HepG2 (cell line): ENCODE data around the gene ABCC3. TPM values are rescaled to one million over a fixed set of nuclear protein-coding genes. Genes with fewer than 3 reads are reported as not detected.

Source experiments
- ADNP ChIP-seq: sonication (generic); formaldehyde crosslinking; IDR thresholded peaks from 2 replicates; pipeline ENCODE4 v1.4.0; 2020; ENCODE audit warnings: missing genetic modification reagents
- CBX2 ChIP-seq, 2 experiments: fragments of 200-600 bp in 1 of 2; sonication (generic); formaldehyde crosslinking in 1 of 2; IDR thresholded peaks; 2 replicates each; pipeline versions ENCODE4 v1.7.0 to v1.8.1; 2018 to 2022; ENCODE audit warnings: low read depth in 2 of 2, low read length in 1 of 2, mild to moderate bottlenecking in 1 of 2, missing genetic modification reagents in 1 of 2
- HOXA5 ChIP-seq: sonication (generic); formaldehyde crosslinking; IDR thresholded peaks from 2 replicates; pipeline ENCODE4 v1.4.0; 2020; ENCODE audit warnings: missing genetic modification reagents
- IRF2 ChIP-seq: IDR thresholded peaks from 2 replicates; pipeline ENCODE4 v1.6.1; 2018; ENCODE audit warnings: missing genetic modification reagents, missing compliant biosample characterization
- JDP2 ChIP-seq: sonication (generic); formaldehyde crosslinking; IDR thresholded peaks from 2 replicates; pipeline ENCODE4 v1.8.1; 2022; ENCODE audit warnings: missing genetic modification reagents, borderline replicate concordance
- RCOR2 ChIP-seq: IDR thresholded peaks from 2 replicates; pipeline ENCODE4 v1.6.1; 2016; ENCODE audit warnings: missing biosample characterization, missing genetic modification reagents
- STAG1 ChIP-seq: sonication (generic); formaldehyde crosslinking; IDR thresholded peaks from 2 replicates; pipeline ENCODE4 v1.4.0; 2020; ENCODE audit warnings: missing genetic modification reagents
- ZBTB7A ChIP-seq: sonication (generic); formaldehyde crosslinking; IDR thresholded peaks from 2 replicates; pipeline ENCODE4 v1.8.0; 2022; ENCODE audit warnings: mild to moderate bottlenecking, missing genetic modification reagents
- ZNF326 ChIP-seq: sonication (generic); formaldehyde crosslinking; IDR thresholded peaks from 2 replicates; pipeline ENCODE4 v1.4.0; 2020; ENCODE audit warnings: missing genetic modification reagents, borderline replicate concordance
- ZNF367 ChIP-seq: sonication (generic); formaldehyde crosslinking; IDR thresholded peaks from 2 replicates; pipeline ENCODE4 v1.4.0; 2020; ENCODE audit warnings: missing genetic modification reagents, borderline replicate concordance
- ZZZ3 ChIP-seq: sonication (generic); formaldehyde crosslinking; IDR thresholded peaks from 2 replicates; pipeline ENCODE4 v1.4.0; 2020; ENCODE audit warnings: missing genetic modification reagents, mild to moderate bottlenecking, borderline replicate concordance
- polyA plus RNA-seq, 8 experiments: library from polyadenylated mRNA; depleted of rRNA in 3 of 8; stranded (reverse) in 7 of 8; unstranded in 1 of 8; fragments of >200 nt; fragmentation: Illumina TruSeq in 4 of 8; extraction: Trizol in 4 of 8; gene quantifications; 2 replicates each; pipeline versions ENCODE4 v1.2.1 to v1.2.3, GENCODE V29; 2011 to 2016; ENCODE audit warnings: low read depth in 4 of 8, missing spikeins in 1 of 8, mixed read lengths in 1 of 8; ENCODE audit not compliant: insufficient read depth in 1 of 8
- total RNA-seq, 5 experiments: library from RNA; depleted of rRNA; stranded (reverse); fragments of >200 nt; fragmentation: Illumina TruSeq; extraction: Trizol; gene quantifications; 2 replicates each; pipeline ENCODE4 v1.2.3, GENCODE V29; 2016; ENCODE audit warnings: low read depth in 1 of 5
- TF ChIP-seq, protein P1 (sequence below): IDR thresholded peaks from 2 replicates; pipeline ENCODE4 v1.6.1; 2012; ENCODE audit warnings: low read length, improper control_type of control experiment
- TF ChIP-seq, protein P2 (sequence below): sonication (generic); formaldehyde crosslinking; IDR thresholded peaks from 2 replicates; pipeline ENCODE4 v1.8.1; 2022; ENCODE audit warnings: low read depth, mild to moderate bottlenecking, missing genetic modification reagents
- TF ChIP-seq, protein P3 (sequence below): sonication (generic); formaldehyde crosslinking; IDR thresholded peaks from 2 replicates; pipeline ENCODE4 v1.4.0; 2020; ENCODE audit warnings: mild to moderate bottlenecking, missing genetic modification reagents
- TF ChIP-seq, protein P4 (sequence below), 2 experiments: sonication (generic) in 1 of 2; formaldehyde crosslinking in 1 of 2; IDR thresholded peaks; 2 replicates each; pipeline versions ENCODE4 v1.5.1 to v1.6.1; 2011 to 2020; ENCODE audit warnings: borderline replicate concordance in 1 of 2, low read depth in 1 of 2, low read length in 1 of 2, mild to moderate bottlenecking in 1 of 2, missing genetic modification reagents in 1 of 2, moderate library complexity in 1 of 2

The ABCC3 gene
- total and polyA plus RNA-seq, 2 of the 13 experiments (the other 11 are each of a cell fraction or from before 2014, with no cell fraction given) = 25.2 to 50.7 TPM

DNA sequence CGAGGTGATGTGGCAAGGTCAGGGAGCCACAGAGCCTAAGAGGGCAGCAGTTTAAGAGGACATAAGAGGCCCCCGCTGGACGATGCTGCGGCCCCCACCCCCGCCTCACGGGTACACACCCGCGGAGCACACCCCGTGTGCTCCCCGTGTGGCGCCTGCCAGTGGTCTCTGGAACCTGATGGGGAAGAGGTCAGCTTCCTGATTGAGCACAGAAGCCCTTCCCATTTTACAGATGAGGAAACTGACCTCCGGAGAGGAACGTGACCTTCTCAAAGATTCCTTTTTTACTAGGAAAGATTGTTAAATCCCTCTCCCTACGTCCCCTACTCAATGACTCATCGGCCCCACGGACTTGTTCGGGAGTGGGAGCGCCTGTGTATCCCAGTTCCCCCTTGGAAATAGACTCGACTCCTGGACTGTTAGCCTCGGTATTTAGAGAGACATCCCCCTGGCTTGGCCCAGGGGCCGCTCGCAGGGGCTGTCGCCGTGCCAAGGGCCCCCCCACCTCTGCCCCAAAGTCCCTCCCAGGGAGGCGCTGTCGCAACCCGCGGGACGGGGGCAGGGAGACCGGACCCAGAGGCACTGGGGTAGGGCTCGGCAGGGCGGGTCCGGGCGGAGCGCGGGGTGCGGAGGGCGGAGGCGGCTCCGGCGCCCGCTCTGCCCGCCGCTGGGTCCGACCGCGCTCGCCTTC, at the start of gene ABCC3 (continued):
- TF ChIP-seq ADNP (CRISPR knock-in tag) (no peak; the same call in 1 of the 2 replicates), ZNF367 (no peak), ZNF326 (CRISPR knock-in tag) (no peak), CBX2 (IDR thresholded peaks at IDR 0.05; ENCODE audit: low read depth, low read length) (no peak), CBX2 (CRISPR knock-in tag; IDR thresholded peaks at IDR 0.05; ENCODE audit: low read depth) (no peak), IRF2 (CRISPR knock-in tag) (no peak), HOXA5 (CRISPR knock-in tag) (no peak), STAG1 (CRISPR knock-in tag) (no peak), ZZZ3 (CRISPR knock-in tag) (no peak), RCOR2 (CRISPR knock-in tag) (no peak), JDP2 (no peak; the same call in 1 of the 2 replicates), ZBTB7A (CRISPR knock-in tag) (no peak)
- TF ChIP-seq, protein P1, sequence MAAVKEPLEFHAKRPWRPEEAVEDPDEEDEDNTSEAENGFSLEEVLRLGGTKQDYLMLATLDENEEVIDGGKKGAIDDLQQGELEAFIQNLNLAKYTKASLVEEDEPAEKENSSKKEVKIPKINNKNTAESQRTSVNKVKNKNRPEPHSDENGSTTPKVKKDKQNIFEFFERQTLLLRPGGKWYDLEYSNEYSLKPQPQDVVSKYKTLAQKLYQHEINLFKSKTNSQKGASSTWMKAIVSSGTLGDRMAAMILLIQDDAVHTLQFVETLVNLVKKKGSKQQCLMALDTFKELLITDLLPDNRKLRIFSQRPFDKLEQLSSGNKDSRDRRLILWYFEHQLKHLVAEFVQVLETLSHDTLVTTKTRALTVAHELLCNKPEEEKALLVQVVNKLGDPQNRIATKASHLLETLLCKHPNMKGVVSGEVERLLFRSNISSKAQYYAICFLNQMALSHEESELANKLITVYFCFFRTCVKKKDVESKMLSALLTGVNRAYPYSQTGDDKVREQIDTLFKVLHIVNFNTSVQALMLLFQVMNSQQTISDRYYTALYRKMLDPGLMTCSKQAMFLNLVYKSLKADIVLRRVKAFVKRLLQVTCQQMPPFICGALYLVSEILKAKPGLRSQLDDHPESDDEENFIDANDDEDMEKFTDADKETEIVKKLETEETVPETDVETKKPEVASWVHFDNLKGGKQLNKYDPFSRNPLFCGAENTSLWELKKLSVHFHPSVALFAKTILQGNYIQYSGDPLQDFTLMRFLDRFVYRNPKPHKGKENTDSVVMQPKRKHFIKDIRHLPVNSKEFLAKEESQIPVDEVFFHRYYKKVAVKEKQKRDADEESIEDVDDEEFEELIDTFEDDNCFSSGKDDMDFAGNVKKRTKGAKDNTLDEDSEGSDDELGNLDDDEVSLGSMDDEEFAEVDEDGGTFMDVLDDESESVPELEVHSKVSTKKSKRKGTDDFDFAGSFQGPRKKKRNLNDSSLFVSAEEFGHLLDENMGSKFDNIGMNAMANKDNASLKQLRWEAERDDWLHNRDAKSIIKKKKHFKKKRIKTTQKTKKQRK = no peak
- TF ChIP-seq, protein P2, sequence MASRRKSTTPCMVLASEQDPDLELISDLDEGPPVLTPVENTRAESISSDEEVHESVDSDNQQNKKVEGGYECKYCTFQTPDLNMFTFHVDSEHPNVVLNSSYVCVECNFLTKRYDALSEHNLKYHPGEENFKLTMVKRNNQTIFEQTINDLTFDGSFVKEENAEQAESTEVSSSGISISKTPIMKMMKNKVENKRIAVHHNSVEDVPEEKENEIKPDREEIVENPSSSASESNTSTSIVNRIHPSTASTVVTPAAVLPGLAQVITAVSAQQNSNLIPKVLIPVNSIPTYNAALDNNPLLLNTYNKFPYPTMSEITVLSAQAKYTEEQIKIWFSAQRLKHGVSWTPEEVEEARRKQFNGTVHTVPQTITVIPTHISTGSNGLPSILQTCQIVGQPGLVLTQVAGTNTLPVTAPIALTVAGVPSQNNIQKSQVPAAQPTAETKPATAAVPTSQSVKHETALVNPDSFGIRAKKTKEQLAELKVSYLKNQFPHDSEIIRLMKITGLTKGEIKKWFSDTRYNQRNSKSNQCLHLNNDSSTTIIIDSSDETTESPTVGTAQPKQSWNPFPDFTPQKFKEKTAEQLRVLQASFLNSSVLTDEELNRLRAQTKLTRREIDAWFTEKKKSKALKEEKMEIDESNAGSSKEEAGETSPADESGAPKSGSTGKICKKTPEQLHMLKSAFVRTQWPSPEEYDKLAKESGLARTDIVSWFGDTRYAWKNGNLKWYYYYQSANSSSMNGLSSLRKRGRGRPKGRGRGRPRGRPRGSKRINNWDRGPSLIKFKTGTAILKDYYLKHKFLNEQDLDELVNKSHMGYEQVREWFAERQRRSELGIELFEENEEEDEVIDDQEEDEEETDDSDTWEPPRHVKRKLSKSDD (CRISPR knock-in tag) = no peak; the same call in 1 of the 2 replicates
- TF ChIP-seq, protein P3, sequence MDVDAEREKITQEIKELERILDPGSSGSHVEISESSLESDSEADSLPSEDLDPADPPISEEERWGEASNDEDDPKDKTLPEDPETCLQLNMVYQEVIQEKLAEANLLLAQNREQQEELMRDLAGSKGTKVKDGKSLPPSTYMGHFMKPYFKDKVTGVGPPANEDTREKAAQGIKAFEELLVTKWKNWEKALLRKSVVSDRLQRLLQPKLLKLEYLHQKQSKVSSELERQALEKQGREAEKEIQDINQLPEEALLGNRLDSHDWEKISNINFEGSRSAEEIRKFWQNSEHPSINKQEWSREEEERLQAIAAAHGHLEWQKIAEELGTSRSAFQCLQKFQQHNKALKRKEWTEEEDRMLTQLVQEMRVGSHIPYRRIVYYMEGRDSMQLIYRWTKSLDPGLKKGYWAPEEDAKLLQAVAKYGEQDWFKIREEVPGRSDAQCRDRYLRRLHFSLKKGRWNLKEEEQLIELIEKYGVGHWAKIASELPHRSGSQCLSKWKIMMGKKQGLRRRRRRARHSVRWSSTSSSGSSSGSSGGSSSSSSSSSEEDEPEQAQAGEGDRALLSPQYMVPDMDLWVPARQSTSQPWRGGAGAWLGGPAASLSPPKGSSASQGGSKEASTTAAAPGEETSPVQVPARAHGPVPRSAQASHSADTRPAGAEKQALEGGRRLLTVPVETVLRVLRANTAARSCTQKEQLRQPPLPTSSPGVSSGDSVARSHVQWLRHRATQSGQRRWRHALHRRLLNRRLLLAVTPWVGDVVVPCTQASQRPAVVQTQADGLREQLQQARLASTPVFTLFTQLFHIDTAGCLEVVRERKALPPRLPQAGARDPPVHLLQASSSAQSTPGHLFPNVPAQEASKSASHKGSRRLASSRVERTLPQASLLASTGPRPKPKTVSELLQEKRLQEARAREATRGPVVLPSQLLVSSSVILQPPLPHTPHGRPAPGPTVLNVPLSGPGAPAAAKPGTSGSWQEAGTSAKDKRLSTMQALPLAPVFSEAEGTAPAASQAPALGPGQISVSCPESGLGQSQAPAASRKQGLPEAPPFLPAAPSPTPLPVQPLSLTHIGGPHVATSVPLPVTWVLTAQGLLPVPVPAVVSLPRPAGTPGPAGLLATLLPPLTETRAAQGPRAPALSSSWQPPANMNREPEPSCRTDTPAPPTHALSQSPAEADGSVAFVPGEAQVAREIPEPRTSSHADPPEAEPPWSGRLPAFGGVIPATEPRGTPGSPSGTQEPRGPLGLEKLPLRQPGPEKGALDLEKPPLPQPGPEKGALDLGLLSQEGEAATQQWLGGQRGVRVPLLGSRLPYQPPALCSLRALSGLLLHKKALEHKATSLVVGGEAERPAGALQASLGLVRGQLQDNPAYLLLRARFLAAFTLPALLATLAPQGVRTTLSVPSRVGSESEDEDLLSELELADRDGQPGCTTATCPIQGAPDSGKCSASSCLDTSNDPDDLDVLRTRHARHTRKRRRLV (CRISPR knock-in tag) = no peak
- TF ChIP-seq, protein P4, sequence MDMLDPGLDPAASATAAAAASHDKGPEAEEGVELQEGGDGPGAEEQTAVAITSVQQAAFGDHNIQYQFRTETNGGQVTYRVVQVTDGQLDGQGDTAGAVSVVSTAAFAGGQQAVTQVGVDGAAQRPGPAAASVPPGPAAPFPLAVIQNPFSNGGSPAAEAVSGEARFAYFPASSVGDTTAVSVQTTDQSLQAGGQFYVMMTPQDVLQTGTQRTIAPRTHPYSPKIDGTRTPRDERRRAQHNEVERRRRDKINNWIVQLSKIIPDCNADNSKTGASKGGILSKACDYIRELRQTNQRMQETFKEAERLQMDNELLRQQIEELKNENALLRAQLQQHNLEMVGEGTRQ (IDR thresholded peaks at IDR 0.05; ENCODE audit: low read depth, low read length) = no peak
- TF ChIP-seq, protein P4 (CRISPR knock-in tag; IDR thresholded peaks at IDR 0.05; ENCODE audit: borderline replicate concordance) = no peak
